ENCODE measurements around the gene PARL. TPM values are rescaled to one million over a fixed set of nuclear protein-coding genes. Genes with fewer than 3 reads are reported as not detected.

PARL gene
- total RNA-seq, 3 donors from 2014 or later = 67.0 to 71.8 (median 68.9) TPM

GRCh38 chr3:183837894-183838293 lies 46.8 kb downstream of the PARL start:
- DNase-seq = no peak
- Histone ChIP-seq H3K4me3 (no peak overlapping the region), H3K36me3 (ENCODE audit: low read depth) (no peaks in the 10 kb centered on the region), H3K4me1 (ENCODE audit: low read depth) (no peaks in the 10 kb centered on the region), H3K9me3 (no peaks in the 10 kb centered on the region)
- no peak for TF ChIP-seq CTCF (IDR thresholded peaks at IDR 0.05)
- intact Hi-C loops (cut with DNase I, micrococcal nuclease) = no loop called here
- ATAC-seq = no peak

GRCh38 chr3:183837390-183837789 lies 47.3 kb downstream of the PARL start:
- Histone ChIP-seq H3K4me1 (ENCODE audit: low read depth) (no peaks in the 10 kb centered on the region), H3K4me3 (no peak overlapping the region), H3K36me3 (ENCODE audit: low read depth) (no peaks in the 10 kb centered on the region), H3K9me3 (no peaks in the 10 kb centered on the region)
- no peak for ATAC-seq
- no peak for TF ChIP-seq CTCF (IDR thresholded peaks at IDR 0.05)
- DNase-seq = no peak
- intact Hi-C loops (cut with DNase I, micrococcal nuclease) = no loop called here

DNA sequence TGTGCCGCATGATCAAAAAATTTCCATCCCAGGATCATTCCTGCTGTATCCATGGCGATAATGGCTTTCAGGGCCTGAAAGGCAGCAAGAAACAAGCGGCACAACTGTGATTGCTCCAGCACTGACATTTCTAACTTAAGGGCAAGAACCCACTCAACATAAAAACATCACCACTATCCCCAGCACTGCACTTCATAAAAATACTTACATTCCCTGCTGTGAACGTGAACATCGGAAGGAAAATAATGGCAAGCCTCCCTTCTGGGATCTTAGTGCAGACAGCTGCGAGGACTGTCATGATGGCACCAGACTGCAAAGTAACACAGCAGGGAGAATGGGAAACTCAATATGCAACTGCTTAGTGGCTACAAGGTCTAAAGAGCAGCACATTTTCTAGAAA lies 51.2 kb downstream of the PARL start:
- no peak for TF ChIP-seq CTCF (IDR thresholded peaks at IDR 0.05)
- intact Hi-C loops (cut with DNase I, micrococcal nuclease) = no loop called here
- DNase-seq = no peak
- no peaks in the 10 kb centered on the region for H3K36me3 ChIP-seq (ENCODE audit: low read depth)
- H3K4me1 ChIP-seq (ENCODE audit: low read depth) = no peaks in the 10 kb centered on the region
- H3K9me3 ChIP-seq = no peaks in the 10 kb centered on the region
- no peak overlapping the region for H3K4me3 ChIP-seq
- no peak for ATAC-seq

GRCh38 chr3:183830187-183830586 lies 54.5 kb downstream of the PARL start:
- DNase-seq = no peak
- Histone ChIP-seq H3K36me3 (ENCODE audit: low read depth) (no peaks in the 10 kb centered on the region), H3K4me3 (no peak overlapping the region), H3K9me3 (no peaks in the 10 kb centered on the region), H3K4me1 (ENCODE audit: low read depth) (peaks cover 3% of the 10 kb centered on the region)
- intact Hi-C loops (cut with DNase I, micrococcal nuclease) = no loop called here
- no peak for ATAC-seq
- TF ChIP-seq CTCF (IDR thresholded peaks at IDR 0.05) = no peak

- intact Hi-C loops (cut with DNase I, micrococcal nuclease) = no loop called here
- H3K4me3 ChIP-seq = no peak overlapping the region
- DNase-seq (no peak), ATAC-seq (no peak)
- peaks cover 9% of the 10 kb centered on the region for H3K4me1 ChIP-seq (ENCODE audit: low read depth)
- no peaks in the 10 kb centered on the region for H3K9me3 ChIP-seq
- no peak for TF ChIP-seq CTCF (IDR thresholded peaks at IDR 0.05)
- no peaks in the 10 kb centered on the region for H3K36me3 ChIP-seq (ENCODE audit: low read depth)
These were observed 55.2 kb downstream of the PARL start for GRCh38 chr3:183829466-183829865.

DNA sequence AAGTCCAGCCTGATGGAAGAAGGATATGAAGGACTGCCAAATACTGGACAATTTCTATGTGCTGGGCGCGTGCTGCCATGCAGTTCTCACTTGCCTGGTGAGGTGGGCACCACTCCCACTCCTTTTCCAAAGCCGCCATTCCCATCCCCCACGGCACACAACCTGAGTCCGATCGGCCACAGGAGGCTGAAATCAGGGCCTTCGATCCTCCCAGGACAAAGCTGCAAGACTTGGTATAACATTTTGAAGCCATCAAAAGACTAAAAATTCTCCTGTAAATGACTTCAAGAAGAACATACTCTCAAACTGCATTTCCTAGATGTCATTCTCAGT lies 56.2 kb downstream of the PARL start:
- intact Hi-C loops (cut with DNase I, micrococcal nuclease) = no loop called here
- no peak for TF ChIP-seq CTCF (IDR thresholded peaks at IDR 0.05)
- Histone ChIP-seq H3K9me3 (no peaks in the 10 kb centered on the region), H3K4me3 (no peak overlapping the region), H3K36me3 (ENCODE audit: low read depth) (no peaks in the 10 kb centered on the region), H3K4me1 (ENCODE audit: low read depth) (peaks cover 12% of the 10 kb centered on the region)
- DNase-seq (no peak), ATAC-seq (no peak)

Measured in mucosa of descending colon (tissue), 3 donors.